RPMI7951 (cell line): Measurements from ENCODE around the gene ZNF546. TPM values are rescaled to one million over a fixed set of nuclear protein-coding genes. Genes with fewer than 3 reads are reported as not detected.
"Not testable (repeated sequence)": the region's sequence is repeated elsewhere in the genome, so short reads cannot be mapped to it uniquely, and the experiment has no call there.

Experiments used
- DNase-seq: peaks from one replicate; pipeline ENCODE4 v3.0.0-alpha.2; 2012; ENCODE audit warnings: low read depth
- total RNA-seq: library from RNA; depleted of rRNA; stranded (reverse); fragments of >200 nt; shearing (Covaris generic); gene quantifications from 2 replicates; pipeline ENCODE4 v1.2.3, GENCODE V29; 2014; rRNA removed

Gene ZNF546
- total RNA-seq = 4.0 and 4.3 TPM in 2 replicates

- DNase-seq = peak; percentile 90
Observed at GRCh38 chr19:39996811-39997637, at the start of gene ZNF546. Gene ZNF546, plus strand, starts transcription at chr19:39997060. Its CDS starts 1,267 bp downstream, at chr19:39998327.

GRCh38 chr19:39949026-39949747 is 47.7 kb upstream of the ZNF546 start:
- no peak for DNase-seq

GRCh38 chr19:39951065-39951650 is 45.7 kb upstream of the ZNF546 start:
- DNase-seq = no peak

- peak; percentile 54 for DNase-seq
Observed at GRCh38 chr19:39951686-39952085, 45.2 kb upstream of the ZNF546 start.

- DNase-seq = no peak
Observed at GRCh38 chr19:39953915-39954314, 42.9 kb upstream of the ZNF546 start.

GRCh38 chr19:39957886-39958285 is 39.0 kb upstream of the ZNF546 start:
- DNase-seq = not testable (repeated sequence)

- not testable (repeated sequence) for DNase-seq
Observed at GRCh38 chr19:39958942-39959341, 37.9 kb upstream of the ZNF546 start.

GRCh38 chr19:39959407-39959806 is 37.5 kb upstream of the ZNF546 start:
- DNase-seq = not testable (repeated sequence)

GRCh38 chr19:39963898-39964297 is 33.0 kb upstream of the ZNF546 start:
- no peak for DNase-seq

- DNase-seq = no peak
Observed at GRCh38 chr19:39966617-39967016, 30.2 kb upstream of the ZNF546 start.

- DNase-seq = no peak
Observed at GRCh38 chr19:39967561-39967960, 29.3 kb upstream of the ZNF546 start.

- no peak for DNase-seq
Observed at GRCh38 chr19:39968789-39969188, 28.1 kb upstream of the ZNF546 start.

GRCh38 chr19:39969266-39969665 is 27.6 kb upstream of the ZNF546 start:
- DNase-seq = no peak

GRCh38 chr19:39969681-39970424 is 27.0 kb upstream of the ZNF546 start:
- peak; percentile 47 for DNase-seq

- DNase-seq = no peak
Observed at GRCh38 chr19:39970425-39970674, 26.5 kb upstream of the ZNF546 start.

GRCh38 chr19:39970675-39971379 is 26.0 kb upstream of the ZNF546 start, which contains the start of gene PSMC4:
Gene PSMC4, plus strand, starts transcription at chr19:39971165. Its CDS starts 38 bp downstream, at chr19:39971203.
- peak; percentile 99 for DNase-seq

GRCh38 chr19:39971380-39972035 is 25.4 kb upstream of the ZNF546 start:
- no peak for DNase-seq

- no peak for DNase-seq
Observed at GRCh38 chr19:39974377-39975155, 22.3 kb upstream of the ZNF546 start.

GRCh38 chr19:39982883-39983282 is 14.0 kb upstream of the ZNF546 start:
- DNase-seq = no peak

GRCh38 chr19:39983695-39984300 is 13.1 kb upstream of the ZNF546 start:
- no peak for DNase-seq
